ENCODE measurements around the gene TMEM117. TPM values are rescaled to one million over a fixed set of nuclear protein-coding genes. Genes with fewer than 3 reads are reported as not detected.

The TMEM117 gene
- total RNA-seq, 1 donor from 2014 or later: 13.1 TPM

- no peaks in the 10 kb centered on the region for H3K36me3 ChIP-seq (ENCODE audit: insufficient read depth, low read length)
- no peak overlapping the region for H3K9ac ChIP-seq (ENCODE audit: low read length)
- H3K4me3 ChIP-seq (ENCODE audit: insufficient read depth, low read depth, low read length): no peak overlapping the region
- no peak overlapping the region for H3K4me2 ChIP-seq (ENCODE audit: low read length)
- FAIRE-seq: no peak
- TF ChIP-seq CTCF (IDR thresholded peaks at IDR 0.05; ENCODE audit: insufficient read depth, low read depth, low read length) (peak; percentile 8), EZH2 (IDR thresholded peaks at IDR 0.05; ENCODE audit: insufficient read depth, low read length) (no peak)
- no peak overlapping the region for H3K27ac ChIP-seq (ENCODE audit: low read depth, low read length)
- Mint-ChIP-seq H3K9me3 (ENCODE audit: unreplicated experiment) (no peaks in the 10 kb centered on the region), H3K4me1 (ENCODE audit: low read depth, unreplicated experiment) (peaks cover 3% of the 10 kb centered on the region), H3K27me3 (ENCODE audit: low read depth, unreplicated experiment) (no peaks in the 10 kb centered on the region), H3K27ac (ENCODE audit: unreplicated experiment) (no peak overlapping the region), H3K4me3 (ENCODE audit: unreplicated experiment) (no peak overlapping the region), H3K36me3 (ENCODE audit: low read depth, unreplicated experiment) (no peaks in the 10 kb centered on the region)
- no peak overlapping the region for H2AFZ ChIP-seq (ENCODE audit: low read depth, low read length)
- no peaks in the 10 kb centered on the region for H4K20me1 ChIP-seq (ENCODE audit: insufficient read depth, low read length)
- H3K9me3 ChIP-seq (ENCODE audit: insufficient read depth, low read depth, low read length): no peaks in the 10 kb centered on the region
- H3K4me1 ChIP-seq (ENCODE audit: insufficient read depth, low read length): no peaks in the 10 kb centered on the region
- no peak for DNase-seq (ENCODE audit: low read depth)
- H3K27me3 ChIP-seq (ENCODE audit: insufficient read depth, low read length): no peaks in the 10 kb centered on the region
- no peaks in the 10 kb centered on the region for H3K79me2 ChIP-seq (ENCODE audit: insufficient read depth, low read length)
These were observed 102.1 kb downstream of the TMEM117 start for GRCh38 chr12:43937947-43938346.

- DNase-seq (ENCODE audit: low read depth) (no peak), FAIRE-seq (no peak)
- Histone ChIP-seq H3K4me1 (ENCODE audit: insufficient read depth, low read length) (no peaks in the 10 kb centered on the region), H2AFZ (ENCODE audit: low read depth, low read length) (no peak overlapping the region), H3K4me2 (ENCODE audit: low read length) (no peak overlapping the region), H3K79me2 (ENCODE audit: insufficient read depth, low read length) (no peaks in the 10 kb centered on the region), H3K27me3 (ENCODE audit: insufficient read depth, low read length) (no peaks in the 10 kb centered on the region), H3K27ac (ENCODE audit: low read depth, low read length) (no peak overlapping the region), H3K9ac (ENCODE audit: low read length) (no peak overlapping the region), H3K4me3 (ENCODE audit: insufficient read depth, low read depth, low read length) (no peak overlapping the region), H3K9me3 (ENCODE audit: insufficient read depth, low read depth, low read length) (no peaks in the 10 kb centered on the region), H4K20me1 (ENCODE audit: insufficient read depth, low read length) (no peaks in the 10 kb centered on the region), H3K36me3 (ENCODE audit: insufficient read depth, low read length) (no peaks in the 10 kb centered on the region)
- TF ChIP-seq CTCF (IDR thresholded peaks at IDR 0.05; ENCODE audit: insufficient read depth, low read depth, low read length): no peak
- no peak for TF ChIP-seq EZH2 (IDR thresholded peaks at IDR 0.05; ENCODE audit: insufficient read depth, low read length)
- peaks cover under 1% of the 10 kb centered on the region for H3K36me3 Mint-ChIP-seq (ENCODE audit: low read depth, unreplicated experiment)
- no peaks in the 10 kb centered on the region for H3K9me3 Mint-ChIP-seq (ENCODE audit: unreplicated experiment)
- H3K4me1 Mint-ChIP-seq (ENCODE audit: low read depth, unreplicated experiment): peaks cover 3% of the 10 kb centered on the region
- no peak overlapping the region for H3K27ac Mint-ChIP-seq (ENCODE audit: unreplicated experiment)
- H3K27me3 Mint-ChIP-seq (ENCODE audit: low read depth, unreplicated experiment): no peaks in the 10 kb centered on the region
- no peak overlapping the region for H3K4me3 Mint-ChIP-seq (ENCODE audit: unreplicated experiment)
These were observed 106.5 kb downstream of the TMEM117 start for GRCh38 chr12:43942379-43942778.

- no peak for FAIRE-seq
- no peaks in the 10 kb centered on the region for H3K27me3 ChIP-seq (ENCODE audit: insufficient read depth, low read length)
These were observed 110.1 kb downstream of the TMEM117 start for GRCh38 chr12:43945983-43946382.

More at GRCh38 chr12:43945983-43946382, 110.1 kb downstream of the TMEM117 start:
- H3K27me3 Mint-ChIP-seq (ENCODE audit: low read depth, unreplicated experiment): no peaks in the 10 kb centered on the region
- no peak overlapping the region for H3K4me2 ChIP-seq (ENCODE audit: low read length)
- no peaks in the 10 kb centered on the region for H3K79me2 ChIP-seq (ENCODE audit: insufficient read depth, low read length)
- no peak overlapping the region for H2AFZ ChIP-seq (ENCODE audit: low read depth, low read length)
- H3K9me3 Mint-ChIP-seq (ENCODE audit: unreplicated experiment): no peaks in the 10 kb centered on the region
- H3K36me3 Mint-ChIP-seq (ENCODE audit: low read depth, unreplicated experiment): peaks cover 10% of the 10 kb centered on the region
- no peaks in the 10 kb centered on the region for H4K20me1 ChIP-seq (ENCODE audit: insufficient read depth, low read length)
- H3K4me3 Mint-ChIP-seq (ENCODE audit: unreplicated experiment): no peak overlapping the region
- no peak overlapping the region for H3K27ac Mint-ChIP-seq (ENCODE audit: unreplicated experiment)
- no peaks in the 10 kb centered on the region for H3K4me1 ChIP-seq (ENCODE audit: insufficient read depth, low read length)
- no peaks in the 10 kb centered on the region for H3K36me3 ChIP-seq (ENCODE audit: insufficient read depth, low read length)
- H3K9me3 ChIP-seq (ENCODE audit: insufficient read depth, low read depth, low read length): no peaks in the 10 kb centered on the region
- no peak overlapping the region for H3K9ac ChIP-seq (ENCODE audit: low read length)
- H3K27ac ChIP-seq (ENCODE audit: low read depth, low read length): no peak overlapping the region
- no peak overlapping the region for H3K4me3 ChIP-seq (ENCODE audit: insufficient read depth, low read depth, low read length)
- no peak for DNase-seq (ENCODE audit: low read depth)
- TF ChIP-seq EZH2 (IDR thresholded peaks at IDR 0.05; ENCODE audit: insufficient read depth, low read length) (no peak), CTCF (IDR thresholded peaks at IDR 0.05; ENCODE audit: insufficient read depth, low read depth, low read length) (no peak)
- H3K4me1 Mint-ChIP-seq (ENCODE audit: low read depth, unreplicated experiment): peaks cover 3% of the 10 kb centered on the region
